Astrocyte (in vitro differentiated cells and primary cell): ENCODE data around the gene TWF1. TPM values are rescaled to one million over a fixed set of nuclear protein-coding genes. Genes with fewer than 3 reads are reported as not detected.

Experiments
- DNase-seq: peaks from one replicate; pipeline ENCODE4 v3.0.0-alpha.2; 2010; ENCODE audit warnings: low read depth
- FAIRE-seq: peaks from 2 replicates; lab custom pipeline; 2011; peaks lifted over from hg19 to GRCh38; lab: Jason Lieb, UNC
- H2AFZ ChIP-seq: 2 replicates; pipeline ENCODE4 v1.6.0; 2012; ENCODE audit warnings: low read depth, low read length, inconsistent platforms
- H3K27ac ChIP-seq: 2 replicates; pipeline ENCODE4 v1.5.1; 2011; ENCODE audit warnings: low read depth, low read length, inconsistent platforms
- H3K27me3 ChIP-seq: 2 replicates; pipeline ENCODE4 v1.6.0; 2011; ENCODE audit warnings: low read length, inconsistent platforms; ENCODE audit not compliant: insufficient read depth
- H3K36me3 ChIP-seq: 2 replicates; pipeline ENCODE4 v1.5.1; 2011; ENCODE audit warnings: low read length, inconsistent platforms; ENCODE audit not compliant: insufficient read depth
- H3K4me1 ChIP-seq: 2 replicates; pipeline ENCODE4 v1.5.1; 2011; ENCODE audit warnings: low read length, inconsistent platforms; ENCODE audit not compliant: insufficient read depth
- H3K4me2 ChIP-seq: 2 replicates; pipeline ENCODE4 v1.6.0; 2012; ENCODE audit warnings: low read length, inconsistent platforms
- H3K4me3 ChIP-seq: 2 replicates; pipeline ENCODE4 v1.5.1; 2011; ENCODE audit warnings: low read depth, mild to moderate bottlenecking, low read length, inconsistent platforms; ENCODE audit not compliant: insufficient read depth
- H3K79me2 ChIP-seq: 2 replicates; pipeline ENCODE4 v1.6.0; 2012; ENCODE audit warnings: mild to moderate bottlenecking, low read length, inconsistent platforms; ENCODE audit not compliant: insufficient read depth
- H3K9ac ChIP-seq: 2 replicates; pipeline ENCODE4 v1.6.0; 2012; ENCODE audit warnings: mild to moderate bottlenecking, low read length, inconsistent platforms
- H3K9me3 ChIP-seq: 2 replicates; pipeline ENCODE4 v1.5.1; 2012; ENCODE audit warnings: low read depth, mild to moderate bottlenecking, low read length, inconsistent platforms; ENCODE audit not compliant: insufficient read depth
- H4K20me1 ChIP-seq: 2 replicates; pipeline ENCODE4 v1.6.0; 2012; ENCODE audit warnings: low read length, inconsistent platforms; ENCODE audit not compliant: insufficient read depth
- H3K27ac Mint-ChIP-seq: one replicate; pipeline ENCODE4 v1.8.0; 2021; ENCODE audit warnings: mild to moderate bottlenecking, mixed read lengths; ENCODE audit not compliant: unreplicated experiment
- H3K27me3 Mint-ChIP-seq: one replicate; pipeline ENCODE4 v1.8.0; 2021; ENCODE audit warnings: low read depth, mixed read lengths; ENCODE audit not compliant: unreplicated experiment
- H3K36me3 Mint-ChIP-seq: one replicate; pipeline ENCODE4 v1.8.0; 2021; ENCODE audit warnings: low read depth, mixed read lengths; ENCODE audit not compliant: unreplicated experiment
- H3K4me1 Mint-ChIP-seq: one replicate; pipeline ENCODE4 v1.8.0; 2021; ENCODE audit warnings: low read depth, mixed read lengths; ENCODE audit not compliant: unreplicated experiment
- H3K4me3 Mint-ChIP-seq: one replicate; pipeline ENCODE4 v1.8.0; 2021; ENCODE audit warnings: mild to moderate bottlenecking, moderate library complexity, mixed read lengths; ENCODE audit not compliant: unreplicated experiment
- H3K9me3 Mint-ChIP-seq: one replicate; pipeline ENCODE4 v1.8.0; 2021; ENCODE audit warnings: mild to moderate bottlenecking, mixed read lengths; ENCODE audit not compliant: unreplicated experiment
- EZH2 ChIP-seq: IDR thresholded peaks from 2 replicates; pipeline ENCODE4 v1.6.1; 2012; ENCODE audit warnings: mild to moderate bottlenecking, low read length, inconsistent platforms; ENCODE audit not compliant: insufficient read depth
- total RNA-seq: library from RNA; stranded (reverse); gene quantifications from 2 replicates; pipeline ENCODE4 v1.2.1, GENCODE V29; 2021
- TF ChIP-seq, protein P1 (sequence below): IDR thresholded peaks from 2 replicates; pipeline ENCODE4 v1.5.1; 2011; ENCODE audit warnings: low read depth, mild to moderate bottlenecking, inconsistent platforms, low read length, moderate library complexity; ENCODE audit not compliant: insufficient read depth

Gene TWF1
- total RNA-seq, 1 donor from 2014 or later: 105 TPM

DNA sequence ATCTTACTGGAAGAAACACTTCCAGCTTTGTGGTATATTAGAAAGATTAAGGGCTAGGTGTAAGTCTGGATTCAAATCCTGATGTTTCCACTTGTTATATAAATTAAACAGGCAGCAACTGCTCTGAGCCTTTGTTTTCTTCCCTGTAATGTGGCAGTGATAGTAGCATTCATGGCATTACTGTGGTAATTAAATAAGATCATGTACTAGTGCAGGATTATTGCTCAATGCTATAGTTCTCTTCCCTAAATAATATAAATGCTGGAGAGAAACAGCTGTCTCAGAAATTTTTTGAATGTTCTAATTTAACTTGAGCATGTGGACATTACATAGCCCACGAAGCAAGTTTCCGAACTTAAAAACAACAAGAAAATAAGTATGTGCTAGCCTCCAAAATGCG lies 35.1 kb upstream of the TWF1 start:
- Histone ChIP-seq H3K4me1 (peaks cover 5% of the 10 kb centered on the region), H2AFZ (no peak overlapping the region), H3K9me3 (no peaks in the 10 kb centered on the region), H3K27ac (no peak overlapping the region), H3K27me3 (no peaks in the 10 kb centered on the region), H3K4me3 (no peak overlapping the region), H3K9ac (no peak overlapping the region), H4K20me1 (no peaks in the 10 kb centered on the region), H3K36me3 (no peaks in the 10 kb centered on the region), H3K79me2 (peaks cover 11% of the 10 kb centered on the region), H3K4me2 (no peak overlapping the region)
- H3K36me3 Mint-ChIP-seq: no peaks in the 10 kb centered on the region
- no peak for DNase-seq
- no peak for FAIRE-seq
- H3K27ac Mint-ChIP-seq: no peak overlapping the region
- no peak overlapping the region for H3K4me3 Mint-ChIP-seq
- H3K4me1 Mint-ChIP-seq: peaks cover 3% of the 10 kb centered on the region
- TF ChIP-seq EZH2: no peak
- TF ChIP-seq, protein P1, sequence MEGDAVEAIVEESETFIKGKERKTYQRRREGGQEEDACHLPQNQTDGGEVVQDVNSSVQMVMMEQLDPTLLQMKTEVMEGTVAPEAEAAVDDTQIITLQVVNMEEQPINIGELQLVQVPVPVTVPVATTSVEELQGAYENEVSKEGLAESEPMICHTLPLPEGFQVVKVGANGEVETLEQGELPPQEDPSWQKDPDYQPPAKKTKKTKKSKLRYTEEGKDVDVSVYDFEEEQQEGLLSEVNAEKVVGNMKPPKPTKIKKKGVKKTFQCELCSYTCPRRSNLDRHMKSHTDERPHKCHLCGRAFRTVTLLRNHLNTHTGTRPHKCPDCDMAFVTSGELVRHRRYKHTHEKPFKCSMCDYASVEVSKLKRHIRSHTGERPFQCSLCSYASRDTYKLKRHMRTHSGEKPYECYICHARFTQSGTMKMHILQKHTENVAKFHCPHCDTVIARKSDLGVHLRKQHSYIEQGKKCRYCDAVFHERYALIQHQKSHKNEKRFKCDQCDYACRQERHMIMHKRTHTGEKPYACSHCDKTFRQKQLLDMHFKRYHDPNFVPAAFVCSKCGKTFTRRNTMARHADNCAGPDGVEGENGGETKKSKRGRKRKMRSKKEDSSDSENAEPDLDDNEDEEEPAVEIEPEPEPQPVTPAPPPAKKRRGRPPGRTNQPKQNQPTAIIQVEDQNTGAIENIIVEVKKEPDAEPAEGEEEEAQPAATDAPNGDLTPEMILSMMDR: no peak
- H3K27me3 Mint-ChIP-seq: no peaks in the 10 kb centered on the region
- no peaks in the 10 kb centered on the region for H3K9me3 Mint-ChIP-seq

GRCh38 chr12:43840338-43840737 lies 34.2 kb upstream of the TWF1 start:
- H3K4me3 Mint-ChIP-seq: no peak overlapping the region
- peaks cover 11% of the 10 kb centered on the region for H3K79me2 ChIP-seq
- no peaks in the 10 kb centered on the region for H3K9me3 ChIP-seq

GRCh38 chr12:43836475-43836989 lies 30.4 kb upstream of the TWF1 start:
- no peaks in the 10 kb centered on the region for H3K36me3 Mint-ChIP-seq
- no peak for TF ChIP-seq EZH2
- TF ChIP-seq, protein P1: no peak
- peak; percentile 58 for DNase-seq
- Histone ChIP-seq H3K4me1 (peaks cover 5% of the 10 kb centered on the region), H3K79me2 (peaks cover 11% of the 10 kb centered on the region), H4K20me1 (no peaks in the 10 kb centered on the region), H3K27me3 (no peaks in the 10 kb centered on the region), H3K9ac (peak overlapping the region; percentile 86), H3K4me3 (peak overlapping the region; percentile 74), H3K36me3 (no peaks in the 10 kb centered on the region), H3K27ac (peak overlapping the region; percentile 75), H3K9me3 (no peaks in the 10 kb centered on the region), H3K4me2 (peak overlapping the region; percentile 89), H2AFZ (peak overlapping the region; percentile 91)
- H3K4me1 Mint-ChIP-seq: peaks cover 4% of the 10 kb centered on the region
- no peaks in the 10 kb centered on the region for H3K27me3 Mint-ChIP-seq
- no peak for FAIRE-seq
- no peaks in the 10 kb centered on the region for H3K9me3 Mint-ChIP-seq
- peak overlapping the region; percentile 81 for H3K4me3 Mint-ChIP-seq
- H3K27ac Mint-ChIP-seq: peak overlapping the region; percentile 4

More at GRCh38 chr12:43840338-43840737, 34.2 kb upstream of the TWF1 start:
- Histone ChIP-seq H3K4me3 (no peak overlapping the region), H3K27me3 (no peaks in the 10 kb centered on the region), H3K36me3 (no peaks in the 10 kb centered on the region), H3K27ac (no peak overlapping the region), H4K20me1 (no peaks in the 10 kb centered on the region), H3K9ac (no peak overlapping the region), H2AFZ (no peak overlapping the region), H3K4me1 (peaks cover 5% of the 10 kb centered on the region), H3K4me2 (no peak overlapping the region)
- DNase-seq: no peak
- no peaks in the 10 kb centered on the region for H3K9me3 Mint-ChIP-seq
- peaks cover 3% of the 10 kb centered on the region for H3K4me1 Mint-ChIP-seq
- FAIRE-seq: no peak
- H3K27me3 Mint-ChIP-seq: no peaks in the 10 kb centered on the region
- no peak overlapping the region for H3K27ac Mint-ChIP-seq
- TF ChIP-seq, protein P1: no peak
- no peak for TF ChIP-seq EZH2
- no peaks in the 10 kb centered on the region for H3K36me3 Mint-ChIP-seq
